ENCODE results near the gene MPP1.

MPP1 gene

DNA sequence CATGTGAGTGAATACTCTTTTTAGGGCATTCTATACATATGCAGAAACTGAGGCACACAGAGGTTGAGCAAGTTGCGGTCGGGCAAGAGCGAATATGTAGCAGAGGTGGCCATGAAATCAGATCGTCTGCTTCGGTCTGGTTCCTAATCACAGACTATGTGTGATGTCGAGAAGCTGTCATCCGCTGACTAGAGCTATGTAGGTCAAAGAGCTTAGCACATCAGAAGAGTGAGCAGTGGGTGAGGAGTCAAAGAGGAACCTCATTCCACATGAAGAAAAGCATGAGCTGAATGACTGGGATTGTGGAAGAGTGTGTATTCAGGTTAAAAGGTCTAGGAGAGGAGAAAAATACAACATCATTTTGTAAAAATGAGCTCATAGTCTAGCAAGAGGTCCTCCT lies 73.4 kb downstream of the MPP1 start:
- H3K79me1 ChIP-seq (replicated peaks; ENCODE audit: low read length, poor library complexity, severe bottlenecking) = no peaks in the 10 kb centered on the region
- peak overlapping the region; percentile 85 for H4K91ac ChIP-seq (ENCODE audit: low read length)
- H3K23ac ChIP-seq (ENCODE audit: low read length in 2 of 2) = no peak overlapping the region
- no peak overlapping the region for H2BK5ac ChIP-seq (ENCODE audit: low read depth, low read length, poor library complexity, severe bottlenecking)
- H3K18ac ChIP-seq (ENCODE audit: low read depth in 1 of 2, low read length in 2 of 2) = no peak overlapping the region
- H3K4me1 ChIP-seq (ENCODE audit: control insufficient read depth, insufficient read depth, low read depth, low read length) = peaks cover 18% of the 10 kb centered on the region
- no peak overlapping the region for H3K27ac ChIP-seq (ENCODE audit: low read length, poor library complexity, severe bottlenecking)
- no peaks in the 10 kb centered on the region for H3K27me3 ChIP-seq (ENCODE audit: control insufficient read depth in 1 of 2, insufficient read depth in 1 of 2, low read length in 2 of 2)
- DNase-seq = peak; percentile 62
- WGBS = 73% methylated on average over 7 of the region's 7 CpGs
- H2BK120ac ChIP-seq (ENCODE audit: low read depth, low read length) = no peak overlapping the region
- H2BK15ac ChIP-seq (ENCODE audit: low read depth, poor library complexity, severe bottlenecking) = no peak overlapping the region
- no peak overlapping the region for H3K4me3 ChIP-seq (ENCODE audit: insufficient read depth in 1 of 2, low read depth in 1 of 2, low read length in 2 of 2)
- no peak overlapping the region for H3K9ac ChIP-seq (ENCODE audit: low read length)
- no peak overlapping the region for H4K8ac ChIP-seq (ENCODE audit: low read length)
- H2AFZ ChIP-seq (ENCODE audit: low read depth, low read length) = no peak overlapping the region
- H3K9me3 ChIP-seq (ENCODE audit: control insufficient read depth, low read length) = no peaks in the 10 kb centered on the region
- no peak overlapping the region for H3K14ac ChIP-seq (ENCODE audit: low read length in 2 of 2)
- no peak overlapping the region for H2AK5ac ChIP-seq (ENCODE audit: low read length, severe bottlenecking)
- H2BK12ac ChIP-seq (ENCODE audit: low read length in 2 of 2) = peak overlapping the region in 1 of 2 experiments; percentile 77
- H3K4ac ChIP-seq (ENCODE audit: low read depth in 1 of 2, low read length in 2 of 2) = peak overlapping the region in 1 of 2 experiments; percentile 4
- H3K4me2 ChIP-seq (ENCODE audit: low read length, poor library complexity, severe bottlenecking) = no peak overlapping the region
- H3K36me3 ChIP-seq (ENCODE audit: control insufficient read depth in 1 of 2, insufficient read depth in 2 of 2, low read depth in 1 of 2, low read length in 2 of 2) = no peaks in the 10 kb centered on the region

DNA sequence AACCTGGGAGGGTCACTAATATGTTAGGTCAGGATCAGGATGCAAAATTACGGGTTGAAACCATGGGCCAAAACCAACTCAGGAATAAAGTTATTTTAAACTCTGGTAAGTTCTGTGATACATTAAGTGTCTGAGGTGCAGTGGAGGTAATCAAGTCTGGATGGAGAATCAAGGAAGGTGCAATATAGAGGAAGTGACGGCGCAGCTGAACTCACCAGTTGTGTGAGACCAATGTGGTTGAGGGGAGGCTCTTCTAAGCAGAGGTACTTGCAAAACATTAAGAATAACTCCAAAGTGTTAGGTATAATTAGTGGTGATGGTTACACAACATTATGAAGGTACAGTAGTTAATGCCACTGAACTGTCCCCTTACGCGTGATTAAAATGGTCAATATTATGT lies 74.1 kb downstream of the MPP1 start:
- H3K18ac ChIP-seq (ENCODE audit: low read depth in 1 of 2, low read length in 2 of 2) = peak overlapping the region in 1 of 2 experiments; percentile 19
- no peak overlapping the region for H3K9ac ChIP-seq (ENCODE audit: low read length)
- no peak overlapping the region for H3K27ac ChIP-seq (ENCODE audit: low read length, poor library complexity, severe bottlenecking)
- peaks cover 0 to 4% of the 10 kb centered on the region in 2 experiments for H3K27me3 ChIP-seq (ENCODE audit: control insufficient read depth in 1 of 2, insufficient read depth in 1 of 2, low read length in 2 of 2)
- no peak overlapping the region for H4K91ac ChIP-seq (ENCODE audit: low read length)
- H3K36me3 ChIP-seq (ENCODE audit: control insufficient read depth in 1 of 2, insufficient read depth in 2 of 2, low read depth in 1 of 2, low read length in 2 of 2) = no peaks in the 10 kb centered on the region
- H3K4me3 ChIP-seq (ENCODE audit: insufficient read depth in 1 of 2, low read depth in 1 of 2, low read length in 2 of 2) = no peak overlapping the region
- no peak overlapping the region for H2AK5ac ChIP-seq (ENCODE audit: low read length, severe bottlenecking)
- H2AFZ ChIP-seq (ENCODE audit: low read depth, low read length) = no peak overlapping the region
- H2BK12ac ChIP-seq (ENCODE audit: low read length in 2 of 2) = no peak overlapping the region
- H4K8ac ChIP-seq (ENCODE audit: low read length) = no peak overlapping the region
- no peak overlapping the region for H2BK120ac ChIP-seq (ENCODE audit: low read depth, low read length)
- H3K9me3 ChIP-seq (ENCODE audit: control insufficient read depth, low read length) = no peaks in the 10 kb centered on the region
- no peak overlapping the region for H3K4me2 ChIP-seq (ENCODE audit: low read length, poor library complexity, severe bottlenecking)
- H3K14ac ChIP-seq (ENCODE audit: low read length in 2 of 2) = no peak overlapping the region
- peaks cover 18% of the 10 kb centered on the region for H3K4me1 ChIP-seq (ENCODE audit: control insufficient read depth, insufficient read depth, low read depth, low read length)
- no peak for DNase-seq
- peak overlapping the region in 1 of 2 experiments; percentile 49 for H3K4ac ChIP-seq (ENCODE audit: low read depth in 1 of 2, low read length in 2 of 2)
- no peaks in the 10 kb centered on the region for H3K79me1 ChIP-seq (replicated peaks; ENCODE audit: low read length, poor library complexity, severe bottlenecking)
- WGBS = 98% methylated on average over 3 of the region's 5 CpGs
- H2BK15ac ChIP-seq (ENCODE audit: low read depth, poor library complexity, severe bottlenecking) = no peak overlapping the region
- no peak overlapping the region for H3K23ac ChIP-seq (ENCODE audit: low read length in 2 of 2)
- H2BK5ac ChIP-seq (ENCODE audit: low read depth, low read length, poor library complexity, severe bottlenecking) = no peak overlapping the region

GRCh38 chrX:154730253-154730891 lies 74.9 kb downstream of the MPP1 start:
- no peaks in the 10 kb centered on the region for H3K9me3 ChIP-seq (ENCODE audit: control insufficient read depth, low read length)
- peak overlapping the region; percentile 49 for H4K8ac ChIP-seq (ENCODE audit: low read length)
- peak overlapping the region; percentile 52 for H2AK5ac ChIP-seq (ENCODE audit: low read length, severe bottlenecking)
- no peak overlapping the region for H3K4me2 ChIP-seq (ENCODE audit: low read length, poor library complexity, severe bottlenecking)
- H3K27me3 ChIP-seq (ENCODE audit: control insufficient read depth in 1 of 2, insufficient read depth in 1 of 2, low read length in 2 of 2) = peaks cover 0 to 4% of the 10 kb centered on the region in 2 experiments
- H3K27ac ChIP-seq (ENCODE audit: low read length, poor library complexity, severe bottlenecking) = no peak overlapping the region
- H3K4me1 ChIP-seq (ENCODE audit: control insufficient read depth, insufficient read depth, low read depth, low read length) = peaks cover 16% of the 10 kb centered on the region
- no peak overlapping the region for H2BK5ac ChIP-seq (ENCODE audit: low read depth, low read length, poor library complexity, severe bottlenecking)
- no peaks in the 10 kb centered on the region for H3K79me1 ChIP-seq (replicated peaks; ENCODE audit: low read length, poor library complexity, severe bottlenecking)
- H3K14ac ChIP-seq (ENCODE audit: low read length in 2 of 2) = no peak overlapping the region
- H3K36me3 ChIP-seq (ENCODE audit: control insufficient read depth in 1 of 2, insufficient read depth in 2 of 2, low read depth in 1 of 2, low read length in 2 of 2) = no peaks in the 10 kb centered on the region
- H2BK12ac ChIP-seq (ENCODE audit: low read length in 2 of 2) = peak overlapping the region; percentile 89 to 95
- peak overlapping the region in 1 of 2 experiments; percentile 11 for H3K4ac ChIP-seq (ENCODE audit: low read depth in 1 of 2, low read length in 2 of 2)
- no peak overlapping the region for H2BK120ac ChIP-seq (ENCODE audit: low read depth, low read length)
- no peak overlapping the region for H3K9ac ChIP-seq (ENCODE audit: low read length)
- H3K4me3 ChIP-seq (ENCODE audit: insufficient read depth in 1 of 2, low read depth in 1 of 2, low read length in 2 of 2) = no peak overlapping the region
- no peak overlapping the region for H2AFZ ChIP-seq (ENCODE audit: low read depth, low read length)
- no peak overlapping the region for H3K23ac ChIP-seq (ENCODE audit: low read length in 2 of 2)
- peak overlapping the region in 1 of 2 experiments; percentile 19 for H3K18ac ChIP-seq (ENCODE audit: low read depth in 1 of 2, low read length in 2 of 2)
- no peak overlapping the region for H2BK15ac ChIP-seq (ENCODE audit: low read depth, poor library complexity, severe bottlenecking)
- peak overlapping the region; percentile 11 for H4K91ac ChIP-seq (ENCODE audit: low read length)
- WGBS = 75% methylated on average over 2 of the region's 6 CpGs
- peak; percentile 65 for DNase-seq

DNA sequence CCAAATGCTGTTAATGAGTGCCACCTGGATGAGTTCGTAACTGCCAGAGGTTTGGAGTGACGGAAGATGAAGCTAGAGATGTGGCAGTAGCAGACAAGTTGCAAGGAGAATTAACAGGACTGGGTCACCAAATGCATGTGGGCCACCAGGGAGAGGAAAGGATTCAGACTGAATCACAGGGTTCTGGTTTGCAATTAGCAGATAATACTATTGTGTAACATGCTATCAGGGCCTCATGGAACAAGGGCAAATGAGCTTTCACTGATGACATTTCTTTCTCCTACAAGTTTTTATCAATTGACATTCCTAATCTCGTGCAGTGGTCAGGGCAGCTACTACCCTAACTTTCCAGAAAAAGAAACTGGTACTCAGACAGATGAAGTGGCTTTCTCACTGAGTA lies 75.8 kb downstream of the MPP1 start:
- Histone ChIP-seq H4K91ac (ENCODE audit: low read length) (no peak overlapping the region), H2AK5ac (ENCODE audit: low read length, severe bottlenecking) (no peak overlapping the region), H3K18ac (ENCODE audit: low read depth in 1 of 2, low read length in 2 of 2) (peak overlapping the region; percentile 62 to 66), H2BK12ac (ENCODE audit: low read length in 2 of 2) (peak overlapping the region; percentile 52 to 88), H3K9me3 (ENCODE audit: control insufficient read depth, low read length) (no peaks in the 10 kb centered on the region), H2BK120ac (ENCODE audit: low read depth, low read length) (peak overlapping the region; percentile 6), H3K23ac (ENCODE audit: low read length in 2 of 2) (no peak overlapping the region), H4K8ac (ENCODE audit: low read length) (no peak overlapping the region), H3K79me1 (replicated peaks; ENCODE audit: low read length, poor library complexity, severe bottlenecking) (no peaks in the 10 kb centered on the region), H3K4me2 (ENCODE audit: low read length, poor library complexity, severe bottlenecking) (no peak overlapping the region), H3K14ac (ENCODE audit: low read length in 2 of 2) (peak overlapping the region in 1 of 2 experiments; percentile 75), H2AFZ (ENCODE audit: low read depth, low read length) (no peak overlapping the region), H3K27ac (ENCODE audit: low read length, poor library complexity, severe bottlenecking) (no peak overlapping the region), H3K4me1 (ENCODE audit: control insufficient read depth, insufficient read depth, low read depth, low read length) (peaks cover 14% of the 10 kb centered on the region), H3K4me3 (ENCODE audit: insufficient read depth in 1 of 2, low read depth in 1 of 2, low read length in 2 of 2) (no peak overlapping the region), H3K27me3 (ENCODE audit: control insufficient read depth in 1 of 2, insufficient read depth in 1 of 2, low read length in 2 of 2) (peaks cover 0 to 4% of the 10 kb centered on the region in 2 experiments), H2BK5ac (ENCODE audit: low read depth, low read length, poor library complexity, severe bottlenecking) (no peak overlapping the region), H3K36me3 (ENCODE audit: control insufficient read depth in 1 of 2, insufficient read depth in 2 of 2, low read depth in 1 of 2, low read length in 2 of 2) (no peaks in the 10 kb centered on the region), H2BK15ac (ENCODE audit: low read depth, poor library complexity, severe bottlenecking) (no peak overlapping the region), H3K4ac (ENCODE audit: low read depth in 1 of 2, low read length in 2 of 2) (no peak overlapping the region), H3K9ac (ENCODE audit: low read length) (no peak overlapping the region)
- 88% methylated on average over 3 of the region's 3 CpGs for WGBS
- DNase-seq = peak; percentile 34

All from mesenchymal stem cell (in vitro differentiated cells and primary cell).